HepG2 (cell line): Measurements from ENCODE around the gene SLC27A1. TPM values are rescaled to one million over a fixed set of nuclear protein-coding genes. Genes with fewer than 3 reads are reported as not detected.

Source experiments
- ATRX ChIP-seq: sonication (generic); formaldehyde crosslinking; IDR thresholded peaks from 2 replicates; pipeline ENCODE4 v1.4.0; 2020; ENCODE audit warnings: missing genetic modification reagents, borderline replicate concordance
- CBX2 ChIP-seq, 2 experiments: fragments of 200-600 bp in 1 of 2; sonication (generic); formaldehyde crosslinking in 1 of 2; IDR thresholded peaks; 2 replicates each; pipeline versions ENCODE4 v1.7.0 to v1.8.1; 2018 to 2022; ENCODE audit warnings: low read depth in 2 of 2, low read length in 1 of 2, mild to moderate bottlenecking in 1 of 2, missing genetic modification reagents in 1 of 2
- HMGXB4 ChIP-seq, 2 experiments: sonication (generic) in 1 of 2; formaldehyde crosslinking in 1 of 2; IDR thresholded peaks; 2 replicates each; pipeline versions ENCODE4 v1.4.0 to v1.6.1; 2018 to 2020; ENCODE audit warnings: missing genetic modification reagents in 2 of 2, borderline replicate concordance in 1 of 2, low read depth in 1 of 2, mild to moderate bottlenecking in 1 of 2, missing biosample characterization in 1 of 2
- HOXA3 ChIP-seq: sonication (generic); formaldehyde crosslinking; IDR thresholded peaks from 2 replicates; pipeline ENCODE4 v1.5.0; 2020; ENCODE audit warnings: missing genetic modification reagents
- MATR3 ChIP-seq: sonication (generic); formaldehyde crosslinking; IDR thresholded peaks from 2 replicates; pipeline ENCODE4 v1.4.0; 2020; ENCODE audit warnings: missing genetic modification reagents
- MEIS1 ChIP-seq: sonication (generic); formaldehyde crosslinking; IDR thresholded peaks from 2 replicates; pipeline ENCODE4 v1.9.0; 2021; ENCODE audit warnings: mild to moderate bottlenecking, missing genetic modification reagents, moderate library complexity, borderline replicate concordance
- NRL ChIP-seq: sonication (generic); formaldehyde crosslinking; IDR thresholded peaks from 2 replicates; pipeline ENCODE4 v1.5.0; 2020; ENCODE audit warnings: missing genetic modification reagents, mild to moderate bottlenecking, moderate library complexity, borderline replicate concordance
- POLR2AphosphoS5 ChIP-seq: IDR thresholded peaks from 2 replicates; pipeline ENCODE4 v1.6.1; 2012; ENCODE audit warnings: low read depth, low read length
- PRDM4 ChIP-seq: sonication (generic); formaldehyde crosslinking; IDR thresholded peaks from 2 replicates; pipeline ENCODE4 v1.9.0; 2021; ENCODE audit warnings: missing genetic modification reagents, borderline replicate concordance
- SNAPC2 ChIP-seq: sonication (generic); formaldehyde crosslinking; IDR thresholded peaks from 2 replicates; pipeline ENCODE4 v1.8.1; 2022; ENCODE audit warnings: mild to moderate bottlenecking, missing genetic modification reagents
- TAF1 ChIP-seq: sonication (generic); formaldehyde crosslinking; IDR thresholded peaks from 2 replicates; pipeline ENCODE4 v1.4.0; 2020; ENCODE audit warnings: missing genetic modification reagents
- ZBTB46 ChIP-seq: sonication (generic); formaldehyde crosslinking; IDR thresholded peaks from 2 replicates; pipeline ENCODE4 v1.4.0; 2020; ENCODE audit warnings: mild to moderate bottlenecking, missing genetic modification reagents, borderline replicate concordance
- ZNF512B ChIP-seq: sonication (generic); formaldehyde crosslinking; IDR thresholded peaks from 2 replicates; pipeline ENCODE4 v1.5.1; 2020; ENCODE audit warnings: missing genetic modification reagents, mild to moderate bottlenecking, borderline replicate concordance
- ZNF598 ChIP-seq: sonication (generic); formaldehyde crosslinking; IDR thresholded peaks from 2 replicates; pipeline ENCODE4 v1.5.1; 2020; ENCODE audit warnings: mild to moderate bottlenecking, missing genetic modification reagents, borderline replicate concordance
- ZNF784 ChIP-seq: sonication (generic); formaldehyde crosslinking; IDR thresholded peaks from 2 replicates; pipeline ENCODE4 v1.5.1; 2020; ENCODE audit warnings: missing genetic modification reagents, mild to moderate bottlenecking, borderline replicate concordance
- ZNF83 ChIP-seq: sonication (generic); formaldehyde crosslinking; IDR thresholded peaks from 2 replicates; pipeline ENCODE4 v1.4.0; 2020; ENCODE audit warnings: missing genetic modification reagents, mild to moderate bottlenecking, borderline replicate concordance
- ZSCAN25 ChIP-seq: sonication (generic); formaldehyde crosslinking; IDR thresholded peaks from 2 replicates; pipeline ENCODE4 v1.8.0; 2022; ENCODE audit warnings: mild to moderate bottlenecking, missing genetic modification reagents
- polyA plus RNA-seq, 8 experiments: library from polyadenylated mRNA; depleted of rRNA in 3 of 8; stranded (reverse) in 7 of 8; unstranded in 1 of 8; fragments of >200 nt; fragmentation: Illumina TruSeq in 4 of 8; extraction: Trizol in 4 of 8; gene quantifications; 2 replicates each; pipeline versions ENCODE4 v1.2.1 to v1.2.3, GENCODE V29; 2011 to 2016; ENCODE audit warnings: low read depth in 4 of 8, missing spikeins in 1 of 8, mixed read lengths in 1 of 8; ENCODE audit not compliant: insufficient read depth in 1 of 8
- total RNA-seq, 5 experiments: library from RNA; depleted of rRNA; stranded (reverse); fragments of >200 nt; fragmentation: Illumina TruSeq; extraction: Trizol; gene quantifications; 2 replicates each; pipeline ENCODE4 v1.2.3, GENCODE V29; 2016; ENCODE audit warnings: low read depth in 1 of 5

SLC27A1 gene
- total and polyA plus RNA-seq, 2 of the 13 experiments (the other 11 are each of a cell fraction or from before 2014, with no cell fraction given): 4.1 to 8.8 TPM

DNA sequence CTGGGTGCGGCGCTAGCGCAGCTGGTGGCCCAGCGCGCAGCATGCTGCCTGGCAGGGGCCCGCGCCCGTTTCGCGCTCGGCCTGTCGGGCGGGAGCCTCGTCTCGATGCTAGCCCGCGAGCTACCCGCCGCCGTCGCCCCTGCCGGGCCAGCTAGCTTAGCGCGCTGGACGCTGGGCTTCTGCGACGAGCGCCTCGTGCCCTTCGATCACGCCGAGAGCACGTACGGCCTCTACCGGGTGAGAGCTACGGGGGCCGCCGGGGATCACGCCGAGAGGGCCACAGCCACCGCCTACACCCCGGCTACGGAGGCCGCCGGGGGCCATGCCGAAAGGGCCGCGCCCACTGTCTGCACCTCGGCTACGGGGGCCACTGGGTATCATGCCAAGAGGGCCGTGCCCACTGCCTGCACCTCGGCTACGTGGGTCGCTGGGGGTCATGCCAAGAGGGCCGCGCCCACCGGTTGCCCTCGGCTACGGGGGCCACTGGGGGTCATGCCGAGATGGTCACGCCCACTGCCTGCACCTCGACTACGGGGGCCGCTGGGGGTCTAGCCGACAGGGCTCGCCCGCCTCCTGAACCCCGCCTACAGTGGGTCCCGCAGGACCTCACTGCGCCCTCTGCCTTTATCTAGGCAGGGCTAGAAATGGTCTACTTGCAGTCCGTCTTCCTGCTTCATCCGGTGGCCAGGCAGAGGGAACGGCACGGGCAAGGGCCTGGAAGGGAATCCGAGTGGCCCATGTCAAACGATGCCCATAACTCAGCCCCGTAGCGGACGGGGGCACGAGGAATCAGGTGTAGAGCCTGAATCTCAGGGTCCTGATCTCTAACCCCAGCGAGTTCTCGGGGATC is 41.6 kb downstream of the SLC27A1 start (continued):
- TF ChIP-seq ZSCAN25 (CRISPR knock-in tag) (peak; percentile 60; the same call in 1 of the 2 replicates), HOXA3 (CRISPR knock-in tag) (peak; percentile 57; the same call in 1 of the 2 replicates), NRL (CRISPR knock-in tag) (peak; percentile 83), ZBTB46 (peak; percentile 99), ZNF784 (CRISPR knock-in tag) (peak; percentile 98), ZNF598 (CRISPR knock-in tag) (peak; percentile 96), ZNF512B (no peak), PRDM4 (CRISPR knock-in tag) (0 out of 2 replicates have a peak, but pooled peaks have one; percentile 74), CBX2 (IDR thresholded peaks at IDR 0.05; ENCODE audit: low read depth, low read length) (no peak), CBX2 (CRISPR knock-in tag; IDR thresholded peaks at IDR 0.05; ENCODE audit: low read depth) (peak; percentile 55; the same call in 1 of the 2 replicates), MATR3 (no peak), POLR2AphosphoS5 (no peak; the same call in 1 of the 2 replicates), ATRX (CRISPR knock-in tag) (no peak), TAF1 (peak; percentile 83), HMGXB4 (CRISPR knock-in tag; IDR thresholded peaks at IDR 0.05; ENCODE audit: borderline replicate concordance in 1 of 2, low read depth in 1 of 2) (peak; percentile 83 to 94), MEIS1 (CRISPR knock-in tag) (peak; percentile 96), SNAPC2 (CRISPR knock-in tag) (no peak), ZNF83 (0 out of 2 replicates have a peak, but pooled peaks have one; percentile 45)
